HCT116 (cell line): ENCODE measurements around the gene KYAT1.

Experiments
- CEBPB ChIP-seq: IDR thresholded peaks from 2 replicates; pipeline ENCODE4 v1.6.1; 2012; ENCODE audit warnings: low read depth
- CTCF ChIP-seq, 3 experiments: fragments of 200-600 bp in 1 of 3; sonication (generic) in 1 of 3; IDR thresholded peaks in 2 of 3; conservative IDR thresholded peaks in 1 of 3; 2 replicates each; pipeline ENCODE4 v1.5.1; 2012 to 2017; ENCODE audit warnings: low read depth in 2 of 3, low read length in 2 of 3, antibody characterized with exemption in 1 of 3, borderline replicate concordance in 1 of 3, control low read depth in 1 of 3, mild to moderate bottlenecking in 1 of 3, mixed read lengths in 1 of 3, mixed run types in 1 of 3, moderate library complexity in 1 of 3; ENCODE audit not compliant: insufficient read depth in 1 of 3
- EZH2 ChIP-seq: fragments of 200-600 bp; sonication (generic); IDR thresholded peaks from 2 replicates; pipeline ENCODE4 v1.6.1; 2017; ENCODE audit warnings: antibody characterized with exemption, mixed run types
- EZH2phosphoT487 ChIP-seq: fragments of 200-600 bp; IDR thresholded peaks from 2 replicates; pipeline ENCODE4 v1.6.1; 2018; ENCODE audit warnings: antibody characterized with exemption, borderline replicate concordance
- FOSL1 ChIP-seq: IDR thresholded peaks from 2 replicates; pipeline ENCODE4 v1.6.1; 2012; ENCODE audit warnings: low read depth
- POLR2A ChIP-seq: IDR thresholded peaks from 2 replicates; pipeline ENCODE4 v1.7.0; 2011; ENCODE audit warnings: borderline replicate concordance; ENCODE audit not compliant: insufficient read depth, insufficient read length; ENCODE audit errors: extremely low read depth
- POLR2AphosphoS5 ChIP-seq: IDR thresholded peaks from 2 replicates; pipeline ENCODE4 v1.6.1; 2011; ENCODE audit warnings: mild to moderate bottlenecking, low read depth, low read length, moderate library complexity
- REST ChIP-seq: IDR thresholded peaks from 2 replicates; pipeline ENCODE4 v1.6.1; 2012; ENCODE audit warnings: low read depth
- SP1 ChIP-seq: IDR thresholded peaks from 2 replicates; pipeline ENCODE4 v1.6.1; 2012; ENCODE audit warnings: low read depth
- ZNF274 ChIP-seq: fragments of 200-500 bp; sonication (Bioruptor generic); IDR thresholded peaks from 2 replicates; pipeline ENCODE4 v1.6.1; 2014; ENCODE audit warnings: mild to moderate bottlenecking, low read depth, low read length, inconsistent platforms

DNA sequence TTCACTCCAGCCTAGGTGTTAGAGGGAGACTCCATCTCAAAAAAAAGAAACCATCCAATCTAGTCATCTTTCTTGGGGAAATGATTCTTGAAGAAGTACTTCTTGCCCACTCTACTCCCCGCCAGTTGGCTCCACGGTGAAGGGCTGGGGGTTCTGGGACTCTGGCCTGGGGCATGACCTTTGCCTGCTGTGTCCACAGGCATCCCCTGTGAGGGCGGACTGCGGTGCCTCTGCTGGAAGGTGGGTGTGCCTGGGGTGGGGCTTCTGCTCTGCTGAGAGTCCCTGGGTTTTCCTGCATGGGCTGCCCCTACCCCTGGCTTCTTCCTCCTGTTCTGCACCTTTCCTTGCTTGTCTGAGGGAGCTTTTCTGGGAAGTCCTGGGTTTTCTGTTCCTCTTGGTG is 91.2 kb downstream of the KYAT1 start:
- TF ChIP-seq POLR2A (no peak), EZH2 (no peak), POLR2AphosphoS5 (no peak), ZNF274 (no peak), EZH2phosphoT487 (no peak), CTCF (IDR thresholded peaks at IDR 0.05 in 2 of 3, conservative IDR thresholded peaks at IDR 0.05 in 1 of 3; ENCODE audit: borderline replicate concordance in 1 of 3, insufficient read depth in 1 of 3, low read depth in 2 of 3, low read length in 2 of 3) (no peak), REST (no peak), FOSL1 (no peak), CEBPB (no peak), SP1 (no peak)
